GM18517 (cell line): ENCODE results near the gene DDX51.
A peak's percentile ranks its signal among the peaks of the same experiment; 100 is the strongest.

Experiments used
- ATAC-seq: cut with Tn5 transposase; IDR thresholded peaks from one replicate; pipeline ENCODE4 v1.9.1; 2021; ENCODE audit warnings: mild to moderate bottlenecking, moderate library complexity; ENCODE audit not compliant: unreplicated experiment

Gene DDX51

GRCh38 chr12:132144115-132144809 is at the start of gene DDX51, which contains the start of gene NOC4L:
TSS of gene DDX51 (minus strand) at chr12:132144319. CDS start at chr12:132144296, 23 bp downstream.
TSS of gene NOC4L (plus strand) at chr12:132144457. CDS start at chr12:132144489, 32 bp downstream.
- ATAC-seq, result peak; percentile 79

- ATAC-seq, result no peak
Observed at GRCh38 chr12:132191715-132192553, 47.8 kb upstream of the DDX51 start.

- ATAC-seq, result no peak
Observed at GRCh38 chr12:132190834-132191500, 46.8 kb upstream of the DDX51 start.

- ATAC-seq, result peak; percentile 38
Observed at GRCh38 chr12:132190012-132190755, 46.1 kb upstream of the DDX51 start.

- ATAC-seq, result peak; percentile 77
Observed at GRCh38 chr12:132189378-132190011, 45.4 kb upstream of the DDX51 start.

- ATAC-seq, result no peak
Observed at GRCh38 chr12:132188916-132189325, 44.8 kb upstream of the DDX51 start.

- no peak for ATAC-seq
Observed at GRCh38 chr12:132188451-132188901, 44.4 kb upstream of the DDX51 start.

- ATAC-seq, result no peak
Observed at GRCh38 chr12:132187646-132188450, 43.7 kb upstream of the DDX51 start.

GRCh38 chr12:132186857-132187620 is 42.9 kb upstream of the DDX51 start:
- no peak for ATAC-seq

GRCh38 chr12:132186208-132186856 is 42.2 kb upstream of the DDX51 start:
- ATAC-seq, result no peak

GRCh38 chr12:132185705-132186104 is 41.6 kb upstream of the DDX51 start:
- ATAC-seq, result no peak

- no peak for ATAC-seq
Observed at GRCh38 chr12:132182711-132183365, 38.7 kb upstream of the DDX51 start.

GRCh38 chr12:132182206-132182710 is 38.1 kb upstream of the DDX51 start:
- ATAC-seq, result no peak

- ATAC-seq, result no peak
Observed at GRCh38 chr12:132181570-132182200, 37.6 kb upstream of the DDX51 start.

GRCh38 chr12:132180648-132181546 is 36.8 kb upstream of the DDX51 start:
- no peak for ATAC-seq
